Esophagus muscularis mucosa (tissue), 4 donors: ENCODE measurements around the gene KCNG4. TPM values are rescaled to one million over a fixed set of nuclear protein-coding genes. Genes with fewer than 3 reads are reported as not detected.

Experiments
- DNase-seq: peaks from one replicate; pipeline ENCODE4 v3.0.0-alpha.2; 2017; ENCODE audit errors: extremely low spot score
- H3K27ac ChIP-seq, 4 donors: fragments of 200-600 bp; sonication (generic); replicated peaks in 1 of 4; 1 replicate in 3 of 4; 2 replicates in 1 of 4; pipeline ENCODE4 v1.5.1; 2016 to 2019; ENCODE audit warnings: mild to moderate bottlenecking in 1 of 4
- H3K27me3 ChIP-seq, 4 donors: fragments of 200-600 bp; sonication (generic); one replicate each; pipeline versions ENCODE4 v1.5.1 to v1.6.0; 2016 to 2019
- H3K36me3 ChIP-seq, 4 donors: fragments of 200-600 bp; sonication (generic); one replicate each; pipeline ENCODE4 v1.5.1; 2016 to 2019
- H3K4me1 ChIP-seq, 4 donors: fragments of 200-600 bp; sonication (generic); one replicate each; pipeline ENCODE4 v1.5.1; 2016 to 2019
- H3K4me3 ChIP-seq, 4 donors: fragments of 200-600 bp; sonication (generic); 1 replicate in 2 of 4; 2 replicates in 2 of 4; pipeline ENCODE4 v1.5.1; 2016 to 2019; ENCODE audit warnings: mild to moderate bottlenecking in 4 of 4, moderate library complexity in 1 of 4
- H3K9me3 ChIP-seq, 4 donors: fragments of 200-600 bp; sonication (generic); 1 replicate in 3 of 4; 2 replicates in 1 of 4; pipeline ENCODE4 v1.5.1; 2016 to 2019
- CTCF ChIP-seq, 3 experiments: fragments of 200-600 bp in 2 of 3; fragments of 450-650 bp in 1 of 3; sonication (generic) in 2 of 3; IDR thresholded peaks; one replicate each; pipeline ENCODE4 v1.5.1; 2017 to 2019; ENCODE audit warnings: antibody characterized with exemption in 3 of 3, mild to moderate bottlenecking in 2 of 3, moderate library complexity in 1 of 3
- EP300 ChIP-seq: sonication (generic); formaldehyde crosslinking; IDR thresholded peaks from one replicate; pipeline ENCODE4 v1.6.1; 2017; ENCODE audit warnings: antibody characterized with exemption
- POLR2A ChIP-seq: fragments of 450-650 bp; IDR thresholded peaks from one replicate; pipeline ENCODE4 v1.6.1; 2017; ENCODE audit warnings: antibody characterized with exemption, moderate library complexity, mild to moderate bottlenecking, low read depth
- POLR2AphosphoS5 ChIP-seq, 2 donors: sonication (generic); formaldehyde crosslinking; IDR thresholded peaks; one replicate each; pipeline ENCODE4 v1.6.1; 2017; ENCODE audit warnings: antibody characterized with exemption in 2 of 2
- WGBS: methylation state at CpG from one replicate; pipeline ENCODE4 v1.1.5; 2018; 5-methylcytosine and 5-hydroxymethylcytosine counted together
- intact Hi-C: fragments of 100-400 bp; cut with DNase I; formaldehyde crosslinking; loops from one replicate; pipeline ENCODE4 v1.15.1; 2023
- total RNA-seq, 4 donors: library from RNA; depleted of rRNA; stranded (reverse); fragments of >200 nt; gene quantifications; one replicate each; pipeline versions ENCODE4 v1.1.0 to v1.2.1, GENCODE V29; 2016

The KCNG4 gene
- total RNA-seq, 4 donors from 2014 or later: not detected

- no peak for DNase-seq
- peaks cover 0 to 12% (median 3%) of the 10 kb centered on the region in 4 donors for H3K9me3 ChIP-seq
- H3K36me3 ChIP-seq: no peaks in the 10 kb centered on the region
- H3K4me3 ChIP-seq: no peak overlapping the region
- peaks cover 0 to 44% (median 0%) of the 10 kb centered on the region in 4 donors for H3K27me3 ChIP-seq
- TF ChIP-seq EP300 (no peak), CTCF (IDR thresholded peaks at IDR 0.05) (no peak), POLR2A (no peak), POLR2AphosphoS5 (IDR thresholded peaks at IDR 0.05) (no peak)
- H3K4me1 ChIP-seq: no peaks in the 10 kb centered on the region
- WGBS: 91% methylated on average over 11 of the region's 11 CpGs
- intact Hi-C loops: no loop called here
- H3K27ac ChIP-seq: no peak overlapping the region
Measured at GRCh38 chr16:84258266-84258665, 18.5 kb upstream of the KCNG4 start.

- no peak overlapping the region for H3K27ac ChIP-seq
- WGBS: 83% methylated on average over 2 of the region's 4 CpGs
- peaks cover 0 to 37% (median 0%) of the 10 kb centered on the region in 4 donors for H3K27me3 ChIP-seq
- no peaks in the 10 kb centered on the region for H3K4me1 ChIP-seq
- H3K36me3 ChIP-seq: no peaks in the 10 kb centered on the region
- H3K4me3 ChIP-seq: no peak overlapping the region
- peaks cover 0 to 12% (median 3%) of the 10 kb centered on the region in 4 donors for H3K9me3 ChIP-seq
- intact Hi-C loops: no loop called here
- TF ChIP-seq POLR2A (no peak), CTCF (IDR thresholded peaks at IDR 0.05) (no peak), EP300 (no peak), POLR2AphosphoS5 (IDR thresholded peaks at IDR 0.05) (no peak)
- no peak for DNase-seq
Measured at GRCh38 chr16:84255050-84255810, 15.4 kb upstream of the KCNG4 start.

GRCh38 chr16:84254062-84254461 lies 14.2 kb upstream of the KCNG4 start:
- WGBS: 32% methylated on average over 4 of the region's 4 CpGs
- TF ChIP-seq POLR2AphosphoS5 (IDR thresholded peaks at IDR 0.05) (no peak), EP300 (no peak), POLR2A (no peak), CTCF (IDR thresholded peaks at IDR 0.05) (no peak)
- intact Hi-C loops: no loop called here
- no peak for DNase-seq
- Histone ChIP-seq H3K36me3 (no peaks in the 10 kb centered on the region), H3K4me3 (no peak overlapping the region), H3K27ac (no peak overlapping the region), H3K9me3 (peaks cover 0 to 12% (median 3%) of the 10 kb centered on the region in 4 donors), H3K27me3 (peaks cover 0 to 32% (median 0%) of the 10 kb centered on the region in 4 donors), H3K4me1 (no peaks in the 10 kb centered on the region)

- peaks cover 0 to 27% (median 0%) of the 10 kb centered on the region in 4 donors for H3K27me3 ChIP-seq
- no peaks in the 10 kb centered on the region for H3K36me3 ChIP-seq
- 86% methylated on average over 4 of the region's 4 CpGs for WGBS
- intact Hi-C loops: no loop called here
- no peak overlapping the region for H3K4me3 ChIP-seq
- peaks cover 0 to 12% (median 3%) of the 10 kb centered on the region in 4 donors for H3K9me3 ChIP-seq
- TF ChIP-seq POLR2A (no peak), CTCF (IDR thresholded peaks at IDR 0.05) (no peak), POLR2AphosphoS5 (IDR thresholded peaks at IDR 0.05) (no peak), EP300 (no peak)
- peak; percentile 91 for DNase-seq
- H3K27ac ChIP-seq: no peak overlapping the region
- H3K4me1 ChIP-seq: no peaks in the 10 kb centered on the region
Measured at GRCh38 chr16:84253173-84253572, 13.4 kb upstream of the KCNG4 start.
